Measurements from ENCODE around the gene RIMS4.

The RIMS4 gene

GRCh38 chr20:44838521-44838920 is 28.2 kb upstream of the RIMS4 start:
- Histone ChIP-seq H3K27ac (ENCODE audit: low read depth, low read length) (no peak overlapping the region), H3K27me3 (ENCODE audit: control insufficient read depth, low read length) (peaks cover 36% of the 10 kb centered on the region), H3K79me2 (ENCODE audit: control insufficient read depth, low read length) (no peaks in the 10 kb centered on the region), H3K4me3 (ENCODE audit: low read length) (no peak overlapping the region), H3K4me2 (ENCODE audit: low read length) (no peak overlapping the region), H3F3A (ENCODE audit: control insufficient read depth, insufficient read depth) (no peaks in the 10 kb centered on the region), H3K9me2 (replicated peaks; ENCODE audit: control insufficient read depth, low read length) (no peaks in the 10 kb centered on the region), H3K9me3 (ENCODE audit: control insufficient read depth, insufficient read depth, low read length) (no peaks in the 10 kb centered on the region), H4K20me1 (ENCODE audit: control insufficient read depth, insufficient read depth, low read depth, low read length) (no peaks in the 10 kb centered on the region), H3K36me3 (ENCODE audit: control insufficient read depth, low read length) (no peaks in the 10 kb centered on the region), H3K4me1 (ENCODE audit: control insufficient read depth, low read length) (no peaks in the 10 kb centered on the region)
- no peak for TF ChIP-seq CTCF (IDR thresholded peaks at IDR 0.05; ENCODE audit: low read depth, low read length, poor library complexity, severe bottlenecking)
- no peak for TF ChIP-seq EZH2phosphoT487 (IDR thresholded peaks at IDR 0.05; ENCODE audit: borderline replicate concordance, low read length)

DNA sequence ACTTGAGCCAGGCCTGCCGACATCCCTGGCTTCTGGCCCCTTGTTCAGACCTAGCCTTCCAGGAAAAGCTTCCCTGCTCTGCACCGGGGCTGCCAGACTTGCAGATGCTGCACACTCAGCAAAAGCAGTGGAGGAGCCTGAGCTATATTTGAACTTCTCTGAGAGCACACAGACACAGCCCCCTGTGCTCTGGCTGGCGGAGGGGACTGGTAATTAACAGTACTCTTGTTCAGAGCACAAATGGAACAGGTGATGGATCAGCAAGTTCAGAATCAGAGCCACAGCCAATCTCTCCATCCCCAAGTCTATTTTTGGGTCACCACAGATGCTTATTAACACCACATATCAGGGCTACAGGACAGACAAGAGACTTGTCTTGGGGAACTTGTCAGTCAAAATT is 27.6 kb upstream of the RIMS4 start:
- no peaks in the 10 kb centered on the region for H3K9me3 ChIP-seq (ENCODE audit: control insufficient read depth, insufficient read depth, low read length)
- no peaks in the 10 kb centered on the region for H3K79me2 ChIP-seq (ENCODE audit: control insufficient read depth, low read length)
- peaks cover 36% of the 10 kb centered on the region for H3K27me3 ChIP-seq (ENCODE audit: control insufficient read depth, low read length)
- H3K4me1 ChIP-seq (ENCODE audit: control insufficient read depth, low read length) = no peaks in the 10 kb centered on the region
- H3K36me3 ChIP-seq (ENCODE audit: control insufficient read depth, low read length) = no peaks in the 10 kb centered on the region
- no peak overlapping the region for H3K4me2 ChIP-seq (ENCODE audit: low read length)
- TF ChIP-seq EZH2phosphoT487 (IDR thresholded peaks at IDR 0.05; ENCODE audit: borderline replicate concordance, low read length) = no peak
- H3K9me2 ChIP-seq (replicated peaks; ENCODE audit: control insufficient read depth, low read length) = no peaks in the 10 kb centered on the region
- no peak overlapping the region for H3K27ac ChIP-seq (ENCODE audit: low read depth, low read length)
- H3F3A ChIP-seq (ENCODE audit: control insufficient read depth, insufficient read depth) = no peaks in the 10 kb centered on the region
- H4K20me1 ChIP-seq (ENCODE audit: control insufficient read depth, insufficient read depth, low read depth, low read length) = no peaks in the 10 kb centered on the region
- no peak overlapping the region for H3K4me3 ChIP-seq (ENCODE audit: low read length)

DNA sequence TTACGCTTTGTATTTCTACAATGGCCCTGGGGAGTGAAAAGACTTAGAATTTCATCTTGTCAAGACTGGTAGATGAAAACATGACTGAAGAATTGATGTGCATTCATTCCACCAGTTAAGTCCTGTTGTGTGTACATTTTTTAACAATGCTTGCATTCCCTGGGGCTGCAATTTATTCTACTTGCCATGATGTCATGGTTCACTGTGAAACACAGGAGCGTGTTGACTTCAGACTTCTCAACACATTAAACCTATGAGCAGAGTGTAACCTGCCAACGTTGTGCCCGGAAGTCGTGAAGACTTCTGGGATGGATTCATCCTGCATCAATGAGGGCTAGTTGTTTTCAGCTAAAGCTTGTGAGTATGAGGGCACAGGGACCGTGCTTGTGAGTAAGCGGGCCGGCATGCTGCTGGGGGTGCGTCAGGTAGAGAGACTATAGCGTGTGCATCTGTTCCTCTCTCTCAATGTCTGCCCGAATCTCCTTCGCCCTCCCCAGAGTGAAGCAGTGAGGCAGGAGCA is 26.3 kb upstream of the RIMS4 start:
- TF ChIP-seq EZH2phosphoT487 (IDR thresholded peaks at IDR 0.05; ENCODE audit: borderline replicate concordance, low read length) (no peak), CTCF (IDR thresholded peaks at IDR 0.05; ENCODE audit: low read depth, low read length, poor library complexity, severe bottlenecking) (no peak)
- H3K9me2 ChIP-seq (replicated peaks; ENCODE audit: control insufficient read depth, low read length) = no peaks in the 10 kb centered on the region
- no peaks in the 10 kb centered on the region for H3K9me3 ChIP-seq (ENCODE audit: control insufficient read depth, insufficient read depth, low read length)
- peaks cover 37% of the 10 kb centered on the region for H3K27me3 ChIP-seq (ENCODE audit: control insufficient read depth, low read length)
- H3K4me1 ChIP-seq (ENCODE audit: control insufficient read depth, low read length) = no peaks in the 10 kb centered on the region
- H3K79me2 ChIP-seq (ENCODE audit: control insufficient read depth, low read length) = no peaks in the 10 kb centered on the region
- H3K4me3 ChIP-seq (ENCODE audit: low read length) = no peak overlapping the region
- H4K20me1 ChIP-seq (ENCODE audit: control insufficient read depth, insufficient read depth, low read depth, low read length) = no peaks in the 10 kb centered on the region
- H3K27ac ChIP-seq (ENCODE audit: low read depth, low read length) = no peak overlapping the region
- H3K4me2 ChIP-seq (ENCODE audit: low read length) = no peak overlapping the region
- no peaks in the 10 kb centered on the region for H3K36me3 ChIP-seq (ENCODE audit: control insufficient read depth, low read length)
- no peaks in the 10 kb centered on the region for H3F3A ChIP-seq (ENCODE audit: control insufficient read depth, insufficient read depth)

GRCh38 chr20:44835661-44836221 is 25.4 kb upstream of the RIMS4 start:
- H3K4me3 ChIP-seq (ENCODE audit: low read length) = no peak overlapping the region
- peaks cover 44% of the 10 kb centered on the region for H3K27me3 ChIP-seq (ENCODE audit: control insufficient read depth, low read length)

More at GRCh38 chr20:44835661-44836221, 25.4 kb upstream of the RIMS4 start:
- Histone ChIP-seq H3F3A (ENCODE audit: control insufficient read depth, insufficient read depth) (no peaks in the 10 kb centered on the region), H3K79me2 (ENCODE audit: control insufficient read depth, low read length) (no peaks in the 10 kb centered on the region), H3K4me2 (ENCODE audit: low read length) (no peak overlapping the region), H3K9me3 (ENCODE audit: control insufficient read depth, insufficient read depth, low read length) (no peaks in the 10 kb centered on the region), H3K27ac (ENCODE audit: low read depth, low read length) (no peak overlapping the region), H3K36me3 (ENCODE audit: control insufficient read depth, low read length) (no peaks in the 10 kb centered on the region), H4K20me1 (ENCODE audit: control insufficient read depth, insufficient read depth, low read depth, low read length) (no peaks in the 10 kb centered on the region), H3K4me1 (ENCODE audit: control insufficient read depth, low read length) (no peaks in the 10 kb centered on the region), H3K9me2 (replicated peaks; ENCODE audit: control insufficient read depth, low read length) (no peaks in the 10 kb centered on the region)
- TF ChIP-seq EZH2phosphoT487 (IDR thresholded peaks at IDR 0.05; ENCODE audit: borderline replicate concordance, low read length) (no peak), CTCF (IDR thresholded peaks at IDR 0.05; ENCODE audit: low read depth, low read length, poor library complexity, severe bottlenecking) (no peak)

Measured in DOHH2 (cell line).